H9 (cell line): ENCODE data around the gene ZNF774. TPM values are rescaled to one million over a fixed set of nuclear protein-coding genes. Genes with fewer than 3 reads are reported as not detected.

Source experiments
- DNase-seq: peaks from one replicate; pipeline ENCODE4 v3.0.0-alpha.2; 2017
- H2AFZ ChIP-seq: one replicate; pipeline ENCODE4 v1.6.1; 2013; ENCODE audit warnings: mild to moderate bottlenecking, low read length, control low read depth, moderate library complexity
- H2AK5ac ChIP-seq: 2 replicates; pipeline ENCODE4 v1.6.1; 2013; ENCODE audit warnings: low read length, control low read depth, mixed read lengths; ENCODE audit not compliant: insufficient read length
- H2BK120ac ChIP-seq: one replicate; pipeline ENCODE4 v1.6.1; 2013; ENCODE audit warnings: low read depth, mild to moderate bottlenecking, low read length, control low read depth, inconsistent platforms; ENCODE audit not compliant: poor library complexity, severe bottlenecking
- H2BK12ac ChIP-seq: 2 replicates; pipeline ENCODE4 v1.6.1; 2013; ENCODE audit warnings: low read length, control low read depth, mixed read lengths, low read depth; ENCODE audit not compliant: insufficient read length
- H2BK15ac ChIP-seq: 2 replicates; pipeline ENCODE4 v1.6.1; 2013; ENCODE audit warnings: low read depth, low read length, control low read depth
- H2BK20ac ChIP-seq: one replicate; pipeline ENCODE4 v1.6.1; 2013; ENCODE audit warnings: low read depth, mild to moderate bottlenecking, low read length, control low read depth, inconsistent platforms; ENCODE audit not compliant: poor library complexity, severe bottlenecking
- H2BK5ac ChIP-seq: 2 replicates; pipeline ENCODE4 v1.6.1; 2013; ENCODE audit warnings: low read length, control low read depth, mixed read lengths; ENCODE audit not compliant: insufficient read length
- H3K14ac ChIP-seq: 2 replicates; pipeline ENCODE4 v1.6.1; 2013; ENCODE audit warnings: low read length, control low read depth; ENCODE audit not compliant: insufficient read depth
- H3K18ac ChIP-seq: 2 replicates; pipeline ENCODE4 v1.6.1; 2013; ENCODE audit warnings: low read depth, mild to moderate bottlenecking, mixed read lengths, low read length, control low read depth; ENCODE audit not compliant: insufficient read length
- H3K23ac ChIP-seq: 2 replicates; pipeline ENCODE4 v1.6.1; 2013; ENCODE audit warnings: low read length, control low read depth, mixed read lengths, low read depth; ENCODE audit not compliant: insufficient read length
- H3K23me2 ChIP-seq: 2 replicates; pipeline ENCODE4 v1.6.1; 2013; ENCODE audit warnings: low read depth, mild to moderate bottlenecking, mixed read lengths, low read length, control low read depth; ENCODE audit not compliant: insufficient read length, poor library complexity, severe bottlenecking
- H3K27ac ChIP-seq: 2 replicates; pipeline ENCODE4 v1.5.1; 2013; ENCODE audit warnings: low read length, control low read depth, mixed read lengths, low read depth; ENCODE audit not compliant: insufficient read length
- H3K27me3 ChIP-seq: 2 replicates; pipeline ENCODE4 v1.6.1; 2013; ENCODE audit warnings: low read length, control low read depth, inconsistent platforms; ENCODE audit not compliant: insufficient read depth
- H3K4ac ChIP-seq: 2 replicates; pipeline ENCODE4 v1.6.1; 2013; ENCODE audit warnings: low read depth, mild to moderate bottlenecking, control low read depth, inconsistent platforms, low read length, moderate library complexity
- H3K4me1 ChIP-seq: 2 replicates; pipeline ENCODE4 v1.6.1; 2013; ENCODE audit warnings: low read length, control low read depth, inconsistent platforms; ENCODE audit not compliant: insufficient read depth
- H3K4me2 ChIP-seq: 2 replicates; pipeline ENCODE4 v1.6.1; 2013; ENCODE audit warnings: low read length, control low read depth, mixed read lengths; ENCODE audit not compliant: insufficient read length, insufficient read depth
- H3K56ac ChIP-seq: 2 replicates; pipeline ENCODE4 v1.6.1; 2013; ENCODE audit warnings: low read depth, mild to moderate bottlenecking, mixed read lengths, low read length, control low read depth; ENCODE audit not compliant: insufficient read length
- H3K79me1 ChIP-seq: 2 replicates; pipeline ENCODE4 v1.6.1; 2013; ENCODE audit warnings: low read depth, mild to moderate bottlenecking, moderate library complexity, low read length, control low read depth, inconsistent platforms; ENCODE audit not compliant: insufficient read depth, poor library complexity, severe bottlenecking
- H3K79me2 ChIP-seq: 2 replicates; pipeline ENCODE4 v1.6.1; 2013; ENCODE audit warnings: low read length, control low read depth, inconsistent platforms; ENCODE audit not compliant: insufficient read depth
- H3K9ac ChIP-seq: 2 replicates; pipeline ENCODE4 v1.6.1; 2013; ENCODE audit warnings: low read length, control low read depth, mixed read lengths; ENCODE audit not compliant: insufficient read length; ENCODE audit errors: extremely low read depth
- H3K9me3 ChIP-seq: one replicate; pipeline ENCODE4 v1.6.1; 2013; ENCODE audit warnings: low read depth, low read length, inconsistent platforms; ENCODE audit not compliant: control insufficient read depth
- H3T11ph ChIP-seq: one replicate; pipeline ENCODE4 v1.6.1; 2013; ENCODE audit warnings: mild to moderate bottlenecking, low read length, control low read depth, inconsistent platforms
- H4K20me1 ChIP-seq: one replicate; pipeline ENCODE4 v1.6.1; 2013; ENCODE audit not compliant: control insufficient read depth, insufficient read length, insufficient read depth
- H4K5ac ChIP-seq: 2 replicates; pipeline ENCODE4 v1.6.1; 2013; ENCODE audit warnings: low read depth, mild to moderate bottlenecking, mixed read lengths, low read length, control low read depth; ENCODE audit not compliant: insufficient read length
- H4K8ac ChIP-seq: replicated peaks from 2 replicates; pipeline ENCODE4 v1.6.1; 2013; ENCODE audit warnings: low read length, control low read depth, mixed read lengths, low read depth; ENCODE audit not compliant: insufficient read length
- H4K91ac ChIP-seq: 2 replicates; pipeline ENCODE4 v1.6.1; 2013; ENCODE audit warnings: low read depth, mild to moderate bottlenecking, moderate library complexity, mixed read lengths, low read length, control low read depth; ENCODE audit not compliant: insufficient read length
- H3K27ac Mint-ChIP-seq, 3 experiments: 2 replicates in 2 of 3; 3 replicates in 1 of 3; pipeline ENCODE4 v1.8.0; 2020 to 2021; ENCODE audit warnings: mixed read lengths in 3 of 3, mild to moderate bottlenecking in 1 of 3, moderate library complexity in 1 of 3
- H3K27me3 Mint-ChIP-seq: 2 replicates; pipeline ENCODE4 v1.8.0; 2021; ENCODE audit warnings: low read depth, mild to moderate bottlenecking, moderate library complexity, mixed read lengths
- H3K36me3 Mint-ChIP-seq, 3 experiments: 2 replicates in 2 of 3; 3 replicates in 1 of 3; pipeline ENCODE4 v1.8.0; 2020 to 2021; ENCODE audit warnings: low read depth in 3 of 3, mixed read lengths in 3 of 3; ENCODE audit not compliant: insufficient read depth in 1 of 3
- H3K4me1 Mint-ChIP-seq, 2 experiments: 2 replicates each; pipeline ENCODE4 v1.8.0; 2020; ENCODE audit warnings: mixed read lengths in 2 of 2
- H3K4me3 Mint-ChIP-seq, 2 experiments: 2 replicates in 1 of 2; 3 replicates in 1 of 2; pipeline ENCODE4 v1.8.0; 2020 to 2021; ENCODE audit warnings: mild to moderate bottlenecking in 2 of 2, mixed read lengths in 2 of 2, moderate library complexity in 1 of 2
- H3K9me3 Mint-ChIP-seq, 2 experiments: 2 replicates in 1 of 2; 3 replicates in 1 of 2; pipeline ENCODE4 v1.8.0; 2020; ENCODE audit warnings: mild to moderate bottlenecking in 2 of 2, mixed read lengths in 2 of 2, moderate library complexity in 1 of 2
- WGBS: extraction: QIAGEN DNeasy Blood & Tissue Kit; methylation state at CpG from one replicate; pipeline ENCODE4 v1.1.7; 2013; ENCODE audit warnings: missing lambda C conversion rate, low lambda C conversion rate, mixed read lengths; ENCODE audit not compliant: insufficient read length; ENCODE audit errors: extremely low coverage; 5-methylcytosine and 5-hydroxymethylcytosine counted together
- total RNA-seq: library from RNA; stranded (reverse); gene quantifications from 2 replicates; pipeline ENCODE4 v1.2.1, GENCODE V29; 2021
- TF ChIP-seq, protein P1 (sequence below): fragments of 200-600 bp; sonication (generic); conservative IDR thresholded peaks from 3 replicates; pipeline ENCODE4 v1.8.0; 2021; ENCODE audit warnings: antibody characterized with exemption, mild to moderate bottlenecking

Gene ZNF774
- total RNA-seq, 1 experiment from 2014 or later: 2.5 TPM

DNA sequence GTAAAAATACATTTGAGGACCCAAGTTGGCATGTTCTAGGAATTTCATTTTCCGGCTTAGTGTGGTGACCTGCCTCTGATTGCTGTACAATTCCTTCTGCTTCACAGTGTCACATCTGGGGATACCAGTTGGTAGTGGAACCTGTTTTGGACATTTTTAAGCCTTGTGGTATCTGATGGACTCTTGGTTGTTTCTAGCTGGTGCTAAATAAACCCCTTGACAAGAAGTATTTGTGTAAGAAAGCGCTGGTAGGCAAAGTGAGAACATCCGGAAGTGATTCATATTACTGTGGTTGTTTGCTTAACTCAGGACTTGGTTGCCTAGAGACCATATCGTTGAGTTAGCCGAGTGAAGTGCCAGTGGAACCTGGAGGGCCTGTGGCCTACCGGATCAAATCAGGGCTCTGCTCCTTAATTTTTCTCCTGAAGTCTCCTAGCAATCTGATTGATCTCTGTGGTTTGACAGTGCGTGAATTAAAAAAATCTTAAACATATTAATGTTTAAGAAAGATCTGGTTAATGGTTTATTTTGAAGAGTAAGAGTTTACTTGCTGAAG lies 48.8 kb downstream of the ZNF774 start:
- Histone ChIP-seq H2BK120ac (peak overlapping the region; percentile 63), H2BK5ac (no peak overlapping the region), H3K79me1 (no peaks in the 10 kb centered on the region), H2BK20ac (no peak overlapping the region), H2BK12ac (no peak overlapping the region), H3T11ph (no peak overlapping the region), H3K4ac (no peak overlapping the region; the same call in 1 of the 2 replicates), H3K9ac (no peak overlapping the region), H3K18ac (peak overlapping the region; percentile 50), H2BK15ac (no peak overlapping the region), H4K8ac (no peak overlapping the region), H4K20me1 (no peaks in the 10 kb centered on the region), H3K4me2 (peak overlapping the region; percentile 3), H3K27me3 (no peaks in the 10 kb centered on the region), H3K4me1 (peaks cover 4% of the 10 kb centered on the region; the same call in 1 of the 2 replicates), H3K23ac (no peak overlapping the region), H4K91ac (no peak overlapping the region), H2AK5ac (no peak overlapping the region), H3K9me3 (no peaks in the 10 kb centered on the region), H3K56ac (no peak overlapping the region), H3K23me2 (no peaks in the 10 kb centered on the region), H3K14ac (no peak overlapping the region; the same call in 1 of the 2 replicates), H3K27ac (peak overlapping the region; percentile 50), H3K79me2 (peaks cover 20% of the 10 kb centered on the region; the same call in 1 of the 2 replicates), H2AFZ (no peak overlapping the region), H4K5ac (no peak overlapping the region)
- peak; percentile 79 for DNase-seq
- Mint-ChIP-seq H3K27me3 (no peaks in the 10 kb centered on the region; the same call in 1 of the 2 replicates), H3K27ac (peak overlapping the region; percentile 92 to 97 (median 95)), H3K4me3 (peak overlapping the region in 1 of 2 experiments; percentile 19; a peak in 1 of 5 replicates), H3K9me3 (no peaks in the 10 kb centered on the region), H3K36me3 (peaks cover 0 to 4% (median 4%) of the 10 kb centered on the region in 3 experiments; a peak in 2 of 7 replicates), H3K4me1 (peaks cover 50% of the 10 kb centered on the region in 2 experiments)
- WGBS: no CpG with 5 or more reads among the region's 7 CpGs
- TF ChIP-seq, protein P1, sequence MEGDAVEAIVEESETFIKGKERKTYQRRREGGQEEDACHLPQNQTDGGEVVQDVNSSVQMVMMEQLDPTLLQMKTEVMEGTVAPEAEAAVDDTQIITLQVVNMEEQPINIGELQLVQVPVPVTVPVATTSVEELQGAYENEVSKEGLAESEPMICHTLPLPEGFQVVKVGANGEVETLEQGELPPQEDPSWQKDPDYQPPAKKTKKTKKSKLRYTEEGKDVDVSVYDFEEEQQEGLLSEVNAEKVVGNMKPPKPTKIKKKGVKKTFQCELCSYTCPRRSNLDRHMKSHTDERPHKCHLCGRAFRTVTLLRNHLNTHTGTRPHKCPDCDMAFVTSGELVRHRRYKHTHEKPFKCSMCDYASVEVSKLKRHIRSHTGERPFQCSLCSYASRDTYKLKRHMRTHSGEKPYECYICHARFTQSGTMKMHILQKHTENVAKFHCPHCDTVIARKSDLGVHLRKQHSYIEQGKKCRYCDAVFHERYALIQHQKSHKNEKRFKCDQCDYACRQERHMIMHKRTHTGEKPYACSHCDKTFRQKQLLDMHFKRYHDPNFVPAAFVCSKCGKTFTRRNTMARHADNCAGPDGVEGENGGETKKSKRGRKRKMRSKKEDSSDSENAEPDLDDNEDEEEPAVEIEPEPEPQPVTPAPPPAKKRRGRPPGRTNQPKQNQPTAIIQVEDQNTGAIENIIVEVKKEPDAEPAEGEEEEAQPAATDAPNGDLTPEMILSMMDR: no peak
